Measurements from ENCODE around the gene CALR.

DNA sequence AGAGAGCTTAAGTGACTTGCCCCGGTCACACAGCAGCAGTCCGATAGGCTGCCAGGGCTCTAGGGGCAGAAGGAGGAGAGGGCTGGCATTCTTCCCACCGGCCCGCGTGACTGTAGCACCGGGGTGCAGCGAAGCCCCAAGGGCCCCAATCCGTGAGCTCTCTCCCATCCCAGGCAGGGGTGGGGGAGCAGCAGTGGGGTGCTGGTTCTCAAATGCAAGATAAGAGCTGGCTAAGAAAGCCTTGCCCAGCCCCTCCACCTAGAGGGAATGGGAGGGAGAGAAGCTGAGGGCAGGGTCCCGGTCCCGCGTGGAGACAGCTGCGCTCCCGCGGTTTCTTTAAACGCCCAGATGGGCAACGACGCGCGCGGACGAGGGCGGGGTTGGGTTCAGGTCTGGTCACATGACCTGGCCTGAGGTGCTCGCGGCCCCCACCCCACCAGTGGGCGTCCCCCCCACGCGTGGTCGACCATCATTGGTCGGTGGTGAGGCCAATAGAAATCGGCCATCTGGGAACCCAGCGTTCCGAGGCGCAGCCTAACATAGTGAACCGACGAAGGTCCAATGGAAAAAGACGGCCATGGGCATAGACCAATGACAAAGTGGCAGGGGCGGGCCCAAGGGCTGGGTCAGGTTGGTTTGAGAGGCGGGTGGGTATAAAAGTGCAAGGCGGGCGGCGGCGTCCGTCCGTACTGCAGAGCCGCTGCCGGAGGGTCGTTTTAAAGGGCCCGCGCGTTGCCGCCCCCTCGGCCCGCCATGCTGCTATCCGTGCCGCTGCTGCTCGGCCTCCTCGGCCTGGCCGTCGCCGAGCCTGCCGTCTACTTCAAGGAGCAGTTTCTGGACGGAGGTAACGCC lies at the start of gene CALR:
- TF ChIP-seq POLR2A (IDR thresholded peaks at IDR 0.05), result peak; percentile 100
- TF ChIP-seq, protein P1, sequence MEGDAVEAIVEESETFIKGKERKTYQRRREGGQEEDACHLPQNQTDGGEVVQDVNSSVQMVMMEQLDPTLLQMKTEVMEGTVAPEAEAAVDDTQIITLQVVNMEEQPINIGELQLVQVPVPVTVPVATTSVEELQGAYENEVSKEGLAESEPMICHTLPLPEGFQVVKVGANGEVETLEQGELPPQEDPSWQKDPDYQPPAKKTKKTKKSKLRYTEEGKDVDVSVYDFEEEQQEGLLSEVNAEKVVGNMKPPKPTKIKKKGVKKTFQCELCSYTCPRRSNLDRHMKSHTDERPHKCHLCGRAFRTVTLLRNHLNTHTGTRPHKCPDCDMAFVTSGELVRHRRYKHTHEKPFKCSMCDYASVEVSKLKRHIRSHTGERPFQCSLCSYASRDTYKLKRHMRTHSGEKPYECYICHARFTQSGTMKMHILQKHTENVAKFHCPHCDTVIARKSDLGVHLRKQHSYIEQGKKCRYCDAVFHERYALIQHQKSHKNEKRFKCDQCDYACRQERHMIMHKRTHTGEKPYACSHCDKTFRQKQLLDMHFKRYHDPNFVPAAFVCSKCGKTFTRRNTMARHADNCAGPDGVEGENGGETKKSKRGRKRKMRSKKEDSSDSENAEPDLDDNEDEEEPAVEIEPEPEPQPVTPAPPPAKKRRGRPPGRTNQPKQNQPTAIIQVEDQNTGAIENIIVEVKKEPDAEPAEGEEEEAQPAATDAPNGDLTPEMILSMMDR (IDR thresholded peaks at IDR 0.05), result peak in 2 of 6 experiments; percentile 22 to 29

Data from adrenal gland (tissue), 5 donors.